Breast epithelium (tissue), 3 donors: Measurements from ENCODE around the gene SAMSN1.

Source experiments
- POLR2A ChIP-seq: fragments of 450-650 bp; IDR thresholded peaks from one replicate; pipeline ENCODE4 v1.6.1; 2016; ENCODE audit warnings: antibody characterized with exemption, mild to moderate bottlenecking, moderate library complexity
- POLR2AphosphoS5 ChIP-seq, 3 donors: sonication (generic); formaldehyde crosslinking; IDR thresholded peaks; one replicate each; pipeline ENCODE4 v1.6.1; 2017; ENCODE audit warnings: antibody characterized with exemption in 3 of 3
- TF ChIP-seq, protein P1 (sequence below), 3 donors: fragments of 450-650 bp; IDR thresholded peaks; one replicate each; pipeline ENCODE4 v1.5.1; 2016 to 2017; ENCODE audit warnings: antibody characterized with exemption in 3 of 3, mild to moderate bottlenecking in 3 of 3, moderate library complexity in 3 of 3

DNA sequence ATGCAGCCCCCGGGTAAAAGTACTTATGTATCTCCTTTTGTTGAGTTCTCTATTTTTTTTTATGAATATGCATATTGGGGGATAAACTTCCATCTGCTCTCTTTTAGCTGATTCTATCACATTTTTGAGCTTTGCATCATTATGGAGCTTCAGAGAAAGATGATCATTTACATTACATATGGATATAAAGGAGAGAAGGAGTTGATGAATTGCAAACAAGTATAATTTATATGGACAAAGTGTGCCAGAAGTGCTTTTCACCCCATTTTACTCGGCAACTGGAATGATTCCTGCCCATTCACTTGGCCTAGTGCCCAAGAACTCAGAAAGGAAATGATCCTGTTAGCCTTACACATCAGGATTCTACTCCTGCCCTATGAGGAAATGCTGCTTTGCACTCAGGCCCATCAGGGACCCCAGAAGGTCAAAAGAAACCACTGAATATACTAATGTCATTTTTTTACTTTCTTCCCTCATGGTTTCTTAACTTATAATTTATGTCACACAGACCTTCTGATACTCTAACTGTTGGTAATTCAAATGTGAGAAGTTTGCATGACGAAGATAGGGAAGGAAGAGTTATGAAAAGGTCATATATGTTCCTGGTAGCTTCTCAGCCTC, 65.6 kb downstream of the SAMSN1 start:
- TF ChIP-seq, protein P1, sequence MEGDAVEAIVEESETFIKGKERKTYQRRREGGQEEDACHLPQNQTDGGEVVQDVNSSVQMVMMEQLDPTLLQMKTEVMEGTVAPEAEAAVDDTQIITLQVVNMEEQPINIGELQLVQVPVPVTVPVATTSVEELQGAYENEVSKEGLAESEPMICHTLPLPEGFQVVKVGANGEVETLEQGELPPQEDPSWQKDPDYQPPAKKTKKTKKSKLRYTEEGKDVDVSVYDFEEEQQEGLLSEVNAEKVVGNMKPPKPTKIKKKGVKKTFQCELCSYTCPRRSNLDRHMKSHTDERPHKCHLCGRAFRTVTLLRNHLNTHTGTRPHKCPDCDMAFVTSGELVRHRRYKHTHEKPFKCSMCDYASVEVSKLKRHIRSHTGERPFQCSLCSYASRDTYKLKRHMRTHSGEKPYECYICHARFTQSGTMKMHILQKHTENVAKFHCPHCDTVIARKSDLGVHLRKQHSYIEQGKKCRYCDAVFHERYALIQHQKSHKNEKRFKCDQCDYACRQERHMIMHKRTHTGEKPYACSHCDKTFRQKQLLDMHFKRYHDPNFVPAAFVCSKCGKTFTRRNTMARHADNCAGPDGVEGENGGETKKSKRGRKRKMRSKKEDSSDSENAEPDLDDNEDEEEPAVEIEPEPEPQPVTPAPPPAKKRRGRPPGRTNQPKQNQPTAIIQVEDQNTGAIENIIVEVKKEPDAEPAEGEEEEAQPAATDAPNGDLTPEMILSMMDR (IDR thresholded peaks at IDR 0.05) = no peak
- TF ChIP-seq POLR2AphosphoS5 (IDR thresholded peaks at IDR 0.05) (no peak), POLR2A (no peak)
